ENCODE measurements around the gene TRMT61B. TPM values are rescaled to one million over a fixed set of nuclear protein-coding genes. Genes with fewer than 3 reads are reported as not detected.

The TRMT61B gene
- total and polyA plus RNA-seq, 10 of the 15 experiments (the other 5 are each of a cell fraction or from before 2014, with no cell fraction given) = 12.8 to 23.7 (median 18.1) TPM

GRCh38 chr2:28904295-28904694, 34.2 kb upstream of the TRMT61B start:
- no TSS peak for BruUV-seq (replicated peaks)
- H3K4me1 ChIP-seq (ENCODE audit: control insufficient read depth, insufficient read depth, low read length) = no peaks in the 10 kb centered on the region
- DNase-seq (ENCODE audit: low read depth, low spot score) (no peak), FAIRE-seq (no peak), ATAC-seq (no peak)
- ChIA-PET SMC1A (ENCODE audit: uncharacterized antibody, unreplicated experiment) (interaction anchor here (0.9 kb wide), 1 partner anchor 34 kb away, joined by 3 read pairs; the partner anchor contains the start of gene TRMT61B), POLR2A (interaction anchor here (0.6 to 1.9 kb wide), 3 partner anchors 8 to 77 kb away, joined by 3 to 10 read pairs (median 5); no protein-coding TSS in a partner anchor), CTCF (interaction anchor here (1.8 kb wide), 1 partner anchor 8 kb away, joined by 7 read pairs; no protein-coding TSS in a partner anchor), RAD21 (ENCODE audit: unreplicated experiment) (interaction anchor here (0.6 kb wide), 1 partner anchor 17 kb away, joined by 4 read pairs; no protein-coding TSS in a partner anchor)
- TF ChIP-seq POLR2A (IDR thresholded peaks at IDR 0.05; ENCODE audit: low read depth, low read length) = no peak
- no peak for TF ChIP-seq SMARCA5 (IDR thresholded peaks at IDR 0.05)
- TF ChIP-seq NBN (IDR thresholded peaks at IDR 0.05) = no peak
- TF ChIP-seq TAF1 (IDR thresholded peaks at IDR 0.05; ENCODE audit: borderline replicate concordance, low read depth, low read length) = no peak
- no peak for TF ChIP-seq ESRRA (IDR thresholded peaks at IDR 0.05; ENCODE audit: low read length)
- 98% methylated on average over 2 of the region's 2 CpGs for WGBS (ENCODE audit: insufficient coverage, insufficient replicate concordance, low lambda C conversion rate, missing lambda C conversion rate)
- no peak overlapping the region for H3K27ac ChIP-seq (ENCODE audit: control insufficient read depth, insufficient read depth)
- intact Hi-C loops (cut with micrococcal nuclease; ENCODE audit: unreplicated experiment) = no loop called here
- H4K20me1 ChIP-seq (ENCODE audit: control insufficient read depth, insufficient read depth) = no peaks in the 10 kb centered on the region
- no peak overlapping the region for H3K4me3 ChIP-seq
- in situ Hi-C loops (cut with MboI) = no loop called here
- H2AFZ ChIP-seq (ENCODE audit: control insufficient read depth, low read depth, low read length) = no peak overlapping the region
- H3K36me3 ChIP-seq (ENCODE audit: control insufficient read depth in 2 of 2, insufficient read depth in 2 of 2, low read length in 1 of 2) = peaks cover 16 to 24% of the 10 kb centered on the region in 2 experiments
- H3K79me2 ChIP-seq (ENCODE audit: control insufficient read depth, insufficient read depth, low read length) = peaks cover 77% of the 10 kb centered on the region
- no peak overlapping the region for H3K9ac ChIP-seq (ENCODE audit: control insufficient read depth, insufficient read depth, low read length)
- no peak overlapping the region for H3K4me2 ChIP-seq (ENCODE audit: control insufficient read depth, insufficient read depth)
- H3K9me3 ChIP-seq (replicated peaks; ENCODE audit: control insufficient read depth, insufficient read depth, low read length) = no peaks in the 10 kb centered on the region
- no peaks in the 10 kb centered on the region for H3K27me3 ChIP-seq (replicated peaks in 1 of 2; ENCODE audit: control insufficient read depth in 2 of 2, insufficient read depth in 2 of 2, low read length in 1 of 2)

GRCh38 chr2:28902584-28902983, 32.5 kb upstream of the TRMT61B start:
- ChIA-PET SMC1A (ENCODE audit: uncharacterized antibody, unreplicated experiment) (interaction anchor here (1.2 kb wide), 1 partner anchor 82 kb away, joined by 3 read pairs; no protein-coding TSS in a partner anchor), CTCF (interaction anchor here (1.4 kb wide), 1 partner anchor 309 kb away, joined by 5 read pairs; no protein-coding TSS in a partner anchor), POLR2A (interaction anchor here (0.6 kb wide), 1 partner anchor 146 kb away, joined by 5 read pairs; no protein-coding TSS in a partner anchor), RAD21 (ENCODE audit: unreplicated experiment) (interaction anchor here (0.6 to 1.6 kb wide), 3 partner anchors 33 to 1812 kb away, joined by 3 to 5 read pairs (median 3); no protein-coding TSS in a partner anchor)
- ATAC-seq (no peak), FAIRE-seq (no peak), DNase-seq (ENCODE audit: low read depth, low spot score) (no peak)
- peaks cover 90% of the 10 kb centered on the region for H3K79me2 ChIP-seq (ENCODE audit: control insufficient read depth, insufficient read depth, low read length)
- no peak overlapping the region for H3K4me3 ChIP-seq
- no peaks in the 10 kb centered on the region for H3K27me3 ChIP-seq (replicated peaks in 1 of 2; ENCODE audit: control insufficient read depth in 2 of 2, insufficient read depth in 2 of 2, low read length in 1 of 2)
- peaks cover 12 to 22% of the 10 kb centered on the region in 2 experiments for H3K36me3 ChIP-seq (ENCODE audit: control insufficient read depth in 2 of 2, insufficient read depth in 2 of 2, low read length in 1 of 2)
- no peak for TF ChIP-seq STAT1 (conservative IDR thresholded peaks at IDR 0.05)
- peak; percentile 61 for TF ChIP-seq POLR2AphosphoS5 (IDR thresholded peaks at IDR 0.05; ENCODE audit: low read length)
- in situ Hi-C loops (cut with MboI) = no loop called here
- H2AFZ ChIP-seq (ENCODE audit: control insufficient read depth, low read depth, low read length) = no peak overlapping the region
- no peak overlapping the region for H3K27ac ChIP-seq (ENCODE audit: control insufficient read depth, insufficient read depth)
- no peaks in the 10 kb centered on the region for H4K20me1 ChIP-seq (ENCODE audit: control insufficient read depth, insufficient read depth)
- no peak overlapping the region for H3K4me2 ChIP-seq (ENCODE audit: control insufficient read depth, insufficient read depth)
- intact Hi-C loops (cut with micrococcal nuclease; ENCODE audit: unreplicated experiment) = no loop called here
- no peaks in the 10 kb centered on the region for H3K4me1 ChIP-seq (ENCODE audit: control insufficient read depth, insufficient read depth, low read length)
- 100% methylated on average over 3 of the region's 3 CpGs for WGBS (ENCODE audit: insufficient coverage, insufficient replicate concordance, low lambda C conversion rate, missing lambda C conversion rate)
- BruUV-seq (replicated peaks) = no TSS peak
- H3K9ac ChIP-seq (ENCODE audit: control insufficient read depth, insufficient read depth, low read length) = no peak overlapping the region
- H3K9me3 ChIP-seq (replicated peaks; ENCODE audit: control insufficient read depth, insufficient read depth, low read length) = no peaks in the 10 kb centered on the region

Measured in GM12878 (cell line).